PC-9 (cell line): Measurements from ENCODE around the gene ATP5PO. TPM values are rescaled to one million over a fixed set of nuclear protein-coding genes. Genes with fewer than 3 reads are reported as not detected.
A peak's percentile ranks its signal among the peaks of the same experiment; 100 is the strongest.

Experiments
- BruUV-seq: library from RNA; stranded (reverse); fragments of 400-500 nt; replicated peaks from 2 replicates; lab custom pipeline; 2021; lab: Mats Ljungman, UMichigan
- CTCF ChIA-PET: fragments of 300-600 bp; sonication (Branson Sonifier 250); formaldehyde crosslinking; loops from one replicate; lab custom pipeline; 2022; ENCODE audit warnings: antibody characterized with exemption; lab: Charles Lee
- POLR2A ChIA-PET: fragments of 300-600 bp; sonication (Branson Sonifier 250); formaldehyde crosslinking; loops from one replicate; lab custom pipeline; 2022; ENCODE audit warnings: antibody characterized with exemption; ENCODE audit not compliant: unreplicated experiment; lab: Charles Lee
- DNase-seq, 2 experiments: peaks; one replicate each; pipeline versions ENCODE4 v3.0.0 to v3.0.0-alpha.2; 2015 to 2022; ENCODE audit warnings: mixed read lengths in 1 of 2
- H2AFZ ChIP-seq: fragments of 200-600 bp; sonication (generic); 2 replicates; pipeline ENCODE4 v1.8.1; 2017; ENCODE audit warnings: antibody characterized with exemption
- H3F3A ChIP-seq: fragments of 200-600 bp; sonication (generic); 2 replicates; pipeline ENCODE4 v1.8.1; 2017; ENCODE audit warnings: antibody characterized with exemption, mild to moderate bottlenecking, low read depth; ENCODE audit not compliant: insufficient read depth
- H3K27ac ChIP-seq: fragments of 200-600 bp; sonication (generic); 2 replicates; pipeline ENCODE4 v1.6.1; 2016; ENCODE audit warnings: mixed run types
- H3K27me3 ChIP-seq: fragments of 200-600 bp; sonication (generic); 2 replicates; pipeline ENCODE4 v1.6.1; 2016; ENCODE audit warnings: low read depth, mixed run types; ENCODE audit not compliant: insufficient read depth
- H3K36me3 ChIP-seq: fragments of 200-600 bp; sonication (generic); 2 replicates; pipeline ENCODE4 v1.6.1; 2016; ENCODE audit warnings: low read depth, mixed run types
- H3K4me1 ChIP-seq: fragments of 200-600 bp; sonication (generic); replicated peaks from 2 replicates; pipeline ENCODE4 v1.6.1; 2016; ENCODE audit warnings: mixed run types; ENCODE audit not compliant: insufficient read depth
- H3K4me2 ChIP-seq: fragments of 200-600 bp; sonication (generic); 2 replicates; pipeline ENCODE4 v1.6.1; 2017; ENCODE audit warnings: mixed run types
- H3K4me3 ChIP-seq: fragments of 200-600 bp; sonication (generic); 2 replicates; pipeline ENCODE4 v1.6.1; 2016; ENCODE audit warnings: mixed run types
- H3K79me2 ChIP-seq: fragments of 200-600 bp; sonication (generic); 2 replicates; pipeline ENCODE4 v1.6.1; 2017; ENCODE audit warnings: low read depth, mixed run types
- H3K9me2 ChIP-seq: fragments of 200-600 bp; sonication (generic); 2 replicates; pipeline ENCODE4 v1.8.1; 2017; ENCODE audit warnings: mild to moderate bottlenecking; ENCODE audit not compliant: insufficient read depth
- H3K9me3 ChIP-seq: fragments of 200-600 bp; sonication (generic); 2 replicates; pipeline ENCODE4 v1.8.1; 2016; ENCODE audit warnings: low read depth; ENCODE audit not compliant: insufficient read depth
- H4K20me1 ChIP-seq: fragments of 200-600 bp; sonication (generic); 2 replicates; pipeline ENCODE4 v1.8.1; 2017; ENCODE audit not compliant: insufficient read depth
- CTCF ChIP-seq: fragments of 200-600 bp; sonication (generic); conservative IDR thresholded peaks from 2 replicates; pipeline ENCODE4 v1.6.1; 2017; ENCODE audit warnings: mixed run types, antibody characterized with exemption, mild to moderate bottlenecking, moderate library complexity
- EZH2 ChIP-seq: fragments of 200-600 bp; sonication (generic); IDR thresholded peaks from 2 replicates; pipeline ENCODE4 v1.8.0; 2017; ENCODE audit warnings: antibody characterized with exemption, low read depth
- intact Hi-C: fragments of 100-400 bp; cut with micrococcal nuclease; formaldehyde crosslinking; loops from one replicate; pipeline ENCODE4 v1.10.0; 2022; ENCODE audit not compliant: unreplicated experiment
- total RNA-seq: library from RNA; stranded (reverse); gene quantifications from 2 replicates; pipeline ENCODE4 v1.2.3, GENCODE V29; 2021

The ATP5PO gene
- total RNA-seq, 1 experiment from 2014 or later: 134 TPM

DNA sequence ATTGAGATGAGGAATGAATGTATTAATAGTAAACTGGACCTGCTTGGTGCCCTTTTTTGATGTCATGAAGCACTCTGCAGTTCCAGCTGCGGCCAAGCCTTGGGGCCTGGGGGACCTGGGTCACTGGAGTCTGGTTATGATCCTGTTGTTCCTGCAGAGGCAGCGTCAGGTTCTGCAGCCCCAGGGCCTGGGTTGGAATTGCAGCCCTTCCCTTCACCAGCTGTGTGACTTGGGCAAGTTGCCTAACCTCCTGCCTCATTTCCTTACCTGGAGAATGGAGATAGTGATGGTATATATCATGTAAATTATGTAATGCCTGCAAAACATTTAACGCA, 9.1 kb upstream of the ATP5PO start:
- no peak overlapping the region for H2AFZ ChIP-seq

DNA sequence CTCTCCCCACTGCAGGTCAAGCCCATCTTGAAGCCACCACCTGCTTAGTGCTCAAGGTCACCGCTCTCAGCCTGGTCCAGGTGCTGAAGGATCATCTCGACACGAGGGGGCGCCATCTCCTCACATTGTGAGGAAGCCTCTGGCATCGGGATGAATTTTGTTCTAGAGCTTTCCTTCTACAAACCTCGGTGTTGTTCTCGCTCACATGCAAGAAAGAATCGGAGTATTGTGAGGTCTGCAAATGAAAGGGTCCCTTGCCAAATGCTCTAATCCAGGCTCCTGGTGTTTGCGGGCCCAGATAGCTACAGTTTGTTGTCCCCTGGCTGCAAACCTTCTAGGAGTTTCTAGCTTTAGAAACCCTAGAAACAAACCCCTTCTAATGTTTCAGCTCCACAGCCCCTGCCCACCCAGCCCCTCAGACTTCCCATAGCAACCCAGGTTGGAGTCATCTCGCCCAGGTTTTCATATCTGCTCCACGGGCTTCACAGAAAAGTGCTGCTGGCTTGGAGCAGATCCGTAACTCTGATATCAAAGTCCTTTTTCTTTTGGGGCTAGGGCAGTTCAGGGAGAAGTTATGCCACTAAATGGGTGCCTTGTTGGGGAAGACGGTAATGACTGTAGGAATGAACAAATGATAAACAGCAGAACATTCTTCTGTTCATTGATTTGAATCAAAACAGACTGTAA, 8.6 kb upstream of the ATP5PO start:
- Histone ChIP-seq H3K79me2 (no peaks in the 10 kb centered on the region), H3K27ac (no peak overlapping the region), H3K9me2 (no peaks in the 10 kb centered on the region), H3K4me1 (no peaks in the 10 kb centered on the region), H3K9me3 (no peaks in the 10 kb centered on the region), H3K4me3 (no peak overlapping the region), H4K20me1 (no peaks in the 10 kb centered on the region), H3F3A (no peaks in the 10 kb centered on the region), H3K4me2 (peak overlapping the region; percentile 49), H3K36me3 (no peaks in the 10 kb centered on the region), H2AFZ (no peak overlapping the region), H3K27me3 (no peaks in the 10 kb centered on the region)
- TF ChIP-seq EZH2: no peak
- peak; percentile 85 for TF ChIP-seq CTCF
- intact Hi-C loops: loop anchor here (5.0 to 10.0 kb wide), 3 partner anchors 148 to 711 kb away; partner anchors contain the start of genes MRPS6 and SLC5A3
- no TSS peak for BruUV-seq
- CTCF ChIA-PET: interaction anchor here (0.6 to 2.9 kb wide), 5 partner anchors 24 to 429 kb away, joined by 3 to 27 read pairs (median 8); no protein-coding TSS in a partner anchor
- POLR2A ChIA-PET: interaction anchor here (1.1 kb wide), 1 partner anchor 24 kb away, joined by 4 read pairs; no protein-coding TSS in a partner anchor
- peak; percentile 48 to 71 for DNase-seq

More for the DNA sequence above, 9.1 kb upstream of the ATP5PO start:
- TF ChIP-seq CTCF (no peak), EZH2 (no peak)
- intact Hi-C loops: loop anchor here (5.0 to 10.0 kb wide), 3 partner anchors 148 to 710 kb away; partner anchors contain the start of genes MRPS6 and SLC5A3
- H4K20me1 ChIP-seq: no peaks in the 10 kb centered on the region
- no peaks in the 10 kb centered on the region for H3K9me2 ChIP-seq
- ChIA-PET POLR2A (interaction anchor here (1.1 kb wide), 1 partner anchor 23 kb away, joined by 4 read pairs; no protein-coding TSS in a partner anchor), CTCF (interaction anchor here (1.3 to 2.9 kb wide), 3 partner anchors 23 to 423 kb away, joined by 4 to 27 read pairs (median 8); no protein-coding TSS in a partner anchor)
- no peaks in the 10 kb centered on the region for H3F3A ChIP-seq
- no peaks in the 10 kb centered on the region for H3K27me3 ChIP-seq
- H3K4me1 ChIP-seq: no peaks in the 10 kb centered on the region
- no peaks in the 10 kb centered on the region for H3K36me3 ChIP-seq
- no TSS peak for BruUV-seq
- no peaks in the 10 kb centered on the region for H3K9me3 ChIP-seq
- H3K79me2 ChIP-seq: no peaks in the 10 kb centered on the region
- H3K4me3 ChIP-seq: no peak overlapping the region
- no peak overlapping the region for H3K27ac ChIP-seq
- H3K4me2 ChIP-seq: no peak overlapping the region
- DNase-seq: no peak

DNA sequence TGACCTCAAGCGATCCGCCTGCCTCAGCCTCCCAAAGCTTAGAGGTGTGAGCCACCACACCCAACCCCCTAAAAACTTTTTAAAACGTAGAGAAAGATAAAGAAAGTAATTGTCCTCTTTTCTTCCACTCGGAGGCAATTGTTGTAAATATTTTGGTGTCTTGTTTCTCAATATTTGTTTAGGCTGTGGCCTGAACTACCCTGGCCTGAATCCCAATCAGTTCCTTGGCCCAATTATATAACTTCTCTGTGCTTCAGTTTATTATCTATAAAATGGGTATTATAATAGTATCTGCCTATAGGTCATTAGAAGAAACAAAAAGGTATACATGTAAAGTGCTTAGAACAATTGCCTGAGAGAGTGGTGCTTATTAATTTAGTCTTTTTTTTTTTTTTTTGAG, 1.8 kb upstream of the ATP5PO start:
- H3K27ac ChIP-seq: no peak overlapping the region
- CTCF ChIA-PET: no interaction called here
- DNase-seq: no peak
- H3K36me3 ChIP-seq: no peaks in the 10 kb centered on the region
- no peak overlapping the region for H3K4me3 ChIP-seq
- H3K4me2 ChIP-seq: no peak overlapping the region
- no peaks in the 10 kb centered on the region for H4K20me1 ChIP-seq
- no TSS peak for BruUV-seq
- POLR2A ChIA-PET: no interaction called here
- no peaks in the 10 kb centered on the region for H3K27me3 ChIP-seq
- no peaks in the 10 kb centered on the region for H3F3A ChIP-seq
- H3K9me2 ChIP-seq: no peaks in the 10 kb centered on the region
- H3K4me1 ChIP-seq: peaks cover 11% of the 10 kb centered on the region; the same call in 1 of the 2 replicates
- H3K9me3 ChIP-seq: no peaks in the 10 kb centered on the region
- H2AFZ ChIP-seq: no peak overlapping the region
- no peak for TF ChIP-seq CTCF
- no peak for TF ChIP-seq EZH2
- intact Hi-C loops: no loop called here
- H3K79me2 ChIP-seq: peaks cover 31% of the 10 kb centered on the region
